GM18511 (cell line): Measurements from ENCODE around the gene LCK.
"Not testable (repeated sequence)": the region's sequence is repeated elsewhere in the genome, so short reads cannot be mapped to it uniquely, and the experiment has no call there.

Experiments
- ATAC-seq: cut with Tn5 transposase; IDR thresholded peaks from one replicate; pipeline ENCODE4 v1.9.1; 2021; ENCODE audit warnings: mild to moderate bottlenecking, moderate library complexity; ENCODE audit not compliant: unreplicated experiment

The LCK gene

GRCh38 chr1:32272557-32273390 lies 21.7 kb downstream of the LCK start:
- ATAC-seq = no peak

- no peak for ATAC-seq
Observed at GRCh38 chr1:32273391-32274208, 22.5 kb downstream of the LCK start.

GRCh38 chr1:32274646-32275340 lies 23.7 kb downstream of the LCK start:
- ATAC-seq = no peak

DNA sequence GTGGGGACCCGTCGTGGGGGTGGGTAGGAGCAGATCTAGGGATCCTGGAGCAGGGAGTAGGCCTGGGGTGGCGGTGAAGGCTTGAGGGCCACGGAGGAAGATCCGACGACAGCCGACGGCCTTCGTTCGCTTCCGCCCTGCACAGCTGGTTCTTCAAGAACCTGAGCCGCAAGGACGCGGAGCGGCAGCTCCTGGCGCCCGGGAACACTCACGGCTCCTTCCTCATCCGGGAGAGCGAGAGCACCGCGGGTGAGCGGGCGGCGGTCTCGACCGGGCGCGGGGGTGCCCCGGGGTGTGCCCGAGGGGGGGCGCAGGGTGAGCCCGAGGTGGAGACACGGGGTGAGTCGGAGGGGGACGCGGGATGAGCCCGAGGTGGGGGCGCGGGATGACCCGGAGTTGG lies 24.4 kb downstream of the LCK start:
- ATAC-seq = no peak

DNA sequence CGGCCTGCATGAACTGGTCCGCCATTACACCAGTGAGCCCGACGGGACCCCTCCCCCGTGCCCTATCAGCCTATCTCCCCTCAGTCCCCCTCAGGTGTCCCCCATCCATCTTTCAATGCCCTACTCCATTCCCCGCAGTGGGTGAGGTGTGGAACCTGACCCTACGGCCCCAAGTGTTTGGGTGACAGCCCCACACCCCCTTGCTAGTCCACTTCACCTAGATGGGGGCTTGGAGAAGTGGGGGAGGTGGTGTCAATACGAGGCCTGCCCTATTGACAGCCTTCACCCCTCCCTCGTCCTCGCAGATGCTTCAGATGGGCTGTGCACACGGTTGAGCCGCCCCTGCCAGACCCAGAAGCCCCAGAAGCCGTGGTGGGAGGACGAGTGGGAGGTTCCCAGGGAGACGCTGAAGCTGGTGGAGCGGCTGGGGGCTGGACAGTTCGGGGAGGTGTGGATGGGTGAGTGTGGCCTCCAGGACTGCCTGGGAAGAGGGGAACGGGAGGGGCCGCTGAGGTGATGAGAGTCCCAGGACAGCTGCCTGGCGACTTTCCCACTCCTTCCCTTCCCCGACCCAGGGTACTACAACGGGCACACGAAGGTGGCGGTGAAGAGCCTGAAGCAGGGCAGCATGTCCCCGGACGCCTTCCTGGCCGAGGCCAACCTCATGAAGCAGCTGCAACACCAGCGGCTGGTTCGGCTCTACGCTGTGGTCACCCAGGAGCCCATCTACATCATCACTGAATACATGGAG lies 25.1 kb downstream of the LCK start:
- no peak for ATAC-seq

GRCh38 chr1:32284777-32285176 lies 33.7 kb downstream of the LCK start:
- not testable (repeated sequence) for ATAC-seq

- no peak for ATAC-seq
Observed at GRCh38 chr1:32285658-32286057, 34.6 kb downstream of the LCK start.

- ATAC-seq = no peak
Observed at GRCh38 chr1:32286763-32287162, 35.7 kb downstream of the LCK start.

DNA sequence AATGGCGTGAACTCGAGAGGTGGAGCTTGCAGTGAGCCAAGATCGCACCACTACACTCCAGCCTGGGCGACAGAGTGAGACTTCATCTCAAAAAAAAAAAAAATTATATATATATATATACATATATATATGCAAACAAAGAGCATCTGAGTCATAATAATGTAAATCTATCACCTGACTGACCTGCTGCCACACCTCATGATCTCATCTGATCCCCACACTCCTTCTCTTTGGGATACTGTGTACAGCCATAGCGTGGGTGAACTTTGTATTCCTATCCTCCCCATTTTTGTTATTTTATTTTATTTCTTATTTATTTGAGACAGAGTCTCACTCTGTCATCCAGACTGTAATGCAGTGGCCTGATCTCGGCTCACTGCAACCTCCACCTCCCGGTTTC lies 38.2 kb downstream of the LCK start:
- no peak for ATAC-seq

GRCh38 chr1:32291145-32291707 lies 40.2 kb downstream of the LCK start:
- ATAC-seq = no peak

- peak; percentile 96 for ATAC-seq
Observed at GRCh38 chr1:32291708-32292538, 40.9 kb downstream of the LCK start, which contains the start of gene HDAC1. HDAC1 (plus strand) TSS chr1:32292083; CDS start chr1:32292170, 87 bp downstream.

DNA sequence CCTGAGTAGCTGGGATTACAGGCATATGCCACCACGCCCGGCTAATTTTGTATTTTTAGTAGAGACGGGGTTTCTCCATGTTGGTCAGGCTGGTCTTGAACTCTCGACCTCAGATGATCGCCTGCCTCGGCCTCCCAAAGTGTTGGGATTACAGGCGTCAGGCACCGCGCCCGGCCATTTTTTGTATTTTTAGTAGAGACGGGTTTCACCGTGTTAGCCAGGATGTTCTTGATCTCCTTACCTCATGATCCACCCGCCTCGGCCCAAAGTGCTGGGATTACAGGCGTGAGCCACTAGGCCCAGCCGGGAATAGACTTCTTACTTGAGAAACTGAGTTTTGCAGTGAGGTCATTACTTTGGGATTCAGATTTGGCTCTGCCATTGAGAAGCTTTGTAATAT lies 47.1 kb downstream of the LCK start:
- not testable (repeated sequence) for ATAC-seq

- no peak for ATAC-seq
Observed at GRCh38 chr1:32299327-32299726, 48.3 kb downstream of the LCK start.

- ATAC-seq = no peak
Observed at GRCh38 chr1:32303358-32303757, 52.3 kb downstream of the LCK start.

DNA sequence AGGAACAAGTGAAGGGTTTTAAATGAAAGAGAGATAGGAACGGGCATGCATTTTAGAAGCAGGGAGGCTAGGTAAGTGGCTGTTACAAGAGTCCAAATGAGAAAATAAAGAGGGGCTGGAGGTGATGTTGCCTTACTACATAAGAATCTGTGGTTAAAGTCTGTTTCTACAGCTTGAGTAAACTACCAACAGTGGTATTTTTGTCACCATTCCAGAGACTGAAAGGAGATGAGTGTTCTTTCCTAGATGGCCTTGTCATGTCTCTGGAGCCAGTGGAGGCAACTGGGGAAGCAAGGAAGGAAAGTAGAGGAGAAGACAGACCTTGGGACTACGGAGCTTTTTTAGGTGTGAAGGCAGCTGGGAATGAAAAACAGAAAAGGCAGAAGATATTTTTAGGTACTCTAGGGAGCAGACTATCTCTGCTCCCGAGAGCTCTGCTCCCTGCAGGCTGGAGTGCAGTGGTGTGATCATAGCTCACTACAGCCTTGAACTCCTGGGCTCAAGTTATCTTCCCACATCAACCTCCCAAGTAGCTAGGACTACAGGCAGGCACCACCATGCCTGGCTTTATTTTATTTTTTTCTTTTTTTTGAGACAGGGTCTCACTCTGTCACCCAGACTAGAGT lies 53.0 kb downstream of the LCK start:
- ATAC-seq = no peak

GRCh38 chr1:32305310-32305709 lies 54.2 kb downstream of the LCK start:
- ATAC-seq = no peak

DNA sequence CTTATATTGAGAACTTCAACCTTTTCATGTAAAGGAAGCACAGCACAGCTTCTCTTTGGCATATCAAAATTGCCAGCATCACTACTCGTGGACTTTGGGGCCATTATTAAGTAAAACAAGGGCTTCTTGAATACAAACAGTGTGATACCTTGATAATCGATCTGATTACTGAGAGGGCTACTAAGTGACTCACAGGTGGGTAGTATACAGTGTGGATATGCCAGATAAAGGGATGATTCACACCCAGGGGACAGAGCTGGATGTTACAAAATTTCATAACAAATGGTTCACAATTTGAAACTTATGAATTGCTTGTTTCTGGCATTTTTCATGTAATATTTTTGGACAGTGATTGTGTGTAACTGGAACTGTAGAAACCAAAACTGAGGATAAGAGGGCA lies 56.3 kb downstream of the LCK start:
- no peak for ATAC-seq

DNA sequence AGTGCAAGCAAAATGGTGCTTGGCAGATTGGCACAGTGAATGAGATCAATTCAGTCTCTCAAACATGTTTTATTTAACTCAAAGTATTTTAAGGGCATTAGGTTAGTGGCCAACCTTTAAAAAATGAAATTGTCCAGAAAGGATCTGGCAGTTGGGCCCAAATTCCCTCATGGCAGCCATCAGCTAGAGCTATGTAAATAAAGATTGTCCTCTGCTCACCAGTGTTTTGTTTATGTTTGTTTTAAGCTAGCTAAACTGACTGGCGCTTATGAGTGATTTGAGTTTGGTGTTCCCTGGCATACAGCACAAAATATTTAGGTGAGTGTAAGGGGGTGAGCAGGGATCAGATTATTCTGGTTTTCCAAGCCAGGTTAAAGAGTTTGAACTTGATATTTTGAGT lies 58.9 kb downstream of the LCK start:
- no peak for ATAC-seq
